HS-5 (cell line): ENCODE measurements around the gene PHF13.
"Not testable (repeated sequence)": the region's sequence is repeated elsewhere in the genome, so short reads cannot be mapped to it uniquely, and the experiment has no call there.

Experiments
- DNase-seq: peaks from one replicate; pipeline ENCODE4 v3.0.0-alpha.2; 2012; ENCODE audit warnings: low read depth

Gene PHF13

DNA sequence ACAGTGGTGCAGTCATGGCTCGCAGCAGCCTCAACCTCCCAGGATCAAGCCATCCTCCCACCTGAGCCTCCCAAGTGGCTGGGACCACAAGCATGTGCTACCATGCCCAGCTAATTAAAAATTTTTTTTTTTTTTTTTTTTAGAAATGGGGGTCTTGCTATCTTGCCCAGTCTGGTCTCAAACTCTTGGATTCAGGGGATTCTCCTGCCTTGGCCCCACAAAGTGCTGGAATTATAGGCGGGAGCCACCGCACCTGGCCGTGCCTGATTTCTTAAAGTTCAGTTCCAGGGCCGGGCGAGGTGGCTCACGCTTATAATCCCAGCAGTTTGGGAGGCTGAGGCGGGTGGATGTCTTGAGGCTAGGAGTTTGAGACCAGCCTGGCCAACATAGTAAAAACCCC, 17.5 kb downstream of the PHF13 start:
- no peak for DNase-seq

DNA sequence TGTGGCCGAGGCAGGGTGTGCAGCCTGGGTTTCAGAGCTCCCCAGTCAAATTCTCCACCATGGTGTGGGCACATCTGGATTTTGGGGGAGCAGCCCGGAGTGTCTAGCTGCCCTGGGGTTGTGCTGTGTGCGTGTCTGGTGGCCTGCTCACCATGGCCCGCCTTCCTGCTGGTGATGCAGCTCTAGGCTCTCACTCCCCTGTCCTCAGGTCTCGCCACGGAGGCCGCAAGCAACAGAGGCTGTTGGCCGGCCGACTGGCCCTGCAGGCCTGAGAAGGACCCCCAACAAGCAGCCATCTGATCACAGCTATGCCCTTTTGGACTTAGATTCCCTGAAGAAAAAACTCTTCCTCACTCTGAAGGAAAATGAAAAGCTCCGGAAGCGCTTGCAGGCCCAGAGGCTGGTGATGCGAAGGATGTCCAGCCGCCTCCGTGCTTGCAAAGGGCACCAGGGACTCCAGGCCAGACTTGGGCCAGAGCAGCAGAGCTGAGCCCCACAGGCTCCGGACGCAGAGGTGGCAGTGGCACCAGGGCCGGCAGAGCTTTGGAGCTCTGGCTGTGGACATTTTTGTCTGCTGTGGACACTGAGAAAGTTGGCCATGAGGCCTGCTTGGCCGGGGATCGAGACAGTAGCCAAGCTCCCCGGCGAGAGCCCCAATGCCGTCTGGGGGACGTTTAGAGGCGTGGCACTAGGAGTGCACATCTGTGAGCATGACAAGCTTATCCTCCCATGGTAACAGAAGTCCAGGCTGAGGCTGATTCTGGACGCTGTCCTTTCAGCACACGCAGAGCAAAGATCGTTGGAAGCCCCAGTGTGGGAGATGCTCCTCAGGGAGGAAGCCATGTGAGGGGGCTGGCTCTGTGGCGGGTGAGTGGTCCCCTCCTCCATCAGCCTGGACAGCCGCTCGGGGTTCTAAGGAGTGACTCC, 19.3 kb downstream of the PHF13 start:
- no peak for DNase-seq

DNA sequence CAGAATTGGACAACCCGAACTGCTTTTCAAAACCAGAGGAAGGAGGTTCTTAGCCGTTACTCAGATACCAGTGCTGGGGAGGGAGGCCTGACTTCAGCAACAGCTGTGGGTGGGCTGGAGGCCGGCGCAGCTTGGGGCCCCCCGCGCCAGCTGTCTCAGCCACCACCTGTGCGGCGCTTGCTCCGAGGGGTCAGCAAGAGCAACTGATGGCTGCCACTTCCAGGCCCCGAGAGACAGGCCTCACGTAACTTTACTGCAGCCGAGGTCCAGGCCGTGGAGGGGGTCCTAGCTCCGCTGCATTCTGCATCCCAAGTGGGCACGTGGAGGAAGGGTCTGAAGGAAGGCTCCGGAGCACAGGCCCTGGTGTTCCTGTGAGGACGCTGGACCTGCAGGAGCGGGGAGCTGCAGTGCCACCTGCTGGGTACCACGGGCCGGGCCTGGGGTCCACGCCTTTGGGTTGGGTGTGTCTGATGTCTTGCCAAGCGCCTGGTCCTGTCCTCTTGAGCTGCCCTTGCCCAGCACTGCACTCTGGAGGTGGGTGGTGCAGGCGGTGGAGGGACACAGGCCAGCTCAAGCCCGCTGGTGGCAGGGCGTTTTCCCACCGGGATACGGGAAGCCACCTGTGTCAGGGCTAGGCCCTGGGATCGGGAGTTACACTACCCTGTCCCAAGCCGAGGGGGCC, 21.0 kb downstream of the PHF13 start:
- no peak for DNase-seq

DNA sequence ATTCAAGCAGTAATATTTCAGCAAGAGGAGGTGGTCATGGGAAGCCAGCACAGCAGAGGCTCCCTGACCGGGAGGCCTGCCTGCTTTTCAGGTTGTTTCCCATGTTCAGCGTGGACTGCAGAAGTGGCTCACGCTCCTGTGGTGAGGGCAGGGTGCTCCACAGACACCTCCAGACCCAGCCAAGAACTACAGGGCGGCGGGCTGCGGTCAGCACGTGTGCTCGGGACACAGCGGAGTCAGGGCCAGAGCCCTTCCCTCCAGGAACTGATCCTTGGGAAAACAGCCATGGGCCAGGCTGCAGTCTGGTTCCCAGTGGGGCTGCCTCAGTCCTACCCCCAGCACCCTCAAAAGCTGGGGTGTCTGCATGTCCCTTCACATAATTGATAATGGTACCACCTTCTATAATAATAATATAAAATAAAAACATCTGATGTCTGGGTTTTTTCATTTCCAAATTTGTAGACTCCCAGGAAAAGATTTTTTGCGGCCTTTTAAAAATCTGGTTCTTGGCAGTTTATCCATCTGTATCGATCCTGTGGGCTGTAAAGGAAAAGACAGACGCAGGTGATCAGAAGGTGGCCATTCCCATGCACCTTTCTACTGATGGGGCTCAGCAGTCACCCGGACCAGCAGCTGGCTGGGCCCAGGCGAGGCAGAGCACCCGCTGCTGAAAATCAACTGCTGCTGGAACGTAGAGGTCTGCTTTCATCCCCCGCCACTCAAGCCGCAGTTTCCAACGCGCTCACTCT, 21.8 kb downstream of the PHF13 start:
- DNase-seq = no peak

DNA sequence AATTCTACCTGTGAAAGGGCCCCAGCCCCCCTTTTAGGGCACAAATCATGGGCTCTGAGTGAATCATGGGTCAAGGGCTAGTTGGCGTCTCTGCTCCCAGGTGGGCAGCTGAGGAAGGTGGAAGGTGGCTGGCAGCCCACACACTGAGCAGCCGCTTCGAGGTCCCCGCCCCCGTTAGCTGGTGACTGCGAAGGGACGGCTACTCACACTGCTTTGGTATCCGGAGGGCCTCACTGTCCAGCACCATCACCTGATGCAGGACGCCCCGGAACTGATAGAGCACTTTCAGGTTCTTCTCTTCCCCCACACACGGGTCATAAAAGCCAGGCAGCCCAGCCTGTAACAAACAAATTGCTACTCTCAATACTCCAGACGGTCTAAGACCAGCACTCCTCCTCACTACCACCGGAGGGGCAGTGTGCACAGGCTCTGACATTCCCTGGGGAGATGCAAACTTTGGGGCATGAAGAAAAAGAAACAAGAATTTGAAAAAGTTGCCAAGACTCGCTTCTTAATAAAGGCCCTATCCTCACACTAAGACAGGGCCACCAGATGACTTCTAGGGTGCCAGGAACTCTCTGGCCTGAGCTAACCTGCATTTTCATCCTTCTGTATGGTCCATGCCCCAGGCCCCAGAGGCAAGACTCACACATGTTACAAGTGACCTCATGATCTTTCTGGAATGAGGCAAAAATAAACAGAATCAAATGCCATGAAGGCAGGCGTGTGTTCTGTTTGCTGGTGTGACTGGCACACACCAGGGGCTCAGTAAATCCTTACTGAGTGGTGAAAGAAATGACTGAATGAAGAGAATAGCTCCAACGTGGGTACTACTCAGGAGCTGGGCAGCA, 22.6 kb downstream of the PHF13 start:
- no peak for DNase-seq

DNA sequence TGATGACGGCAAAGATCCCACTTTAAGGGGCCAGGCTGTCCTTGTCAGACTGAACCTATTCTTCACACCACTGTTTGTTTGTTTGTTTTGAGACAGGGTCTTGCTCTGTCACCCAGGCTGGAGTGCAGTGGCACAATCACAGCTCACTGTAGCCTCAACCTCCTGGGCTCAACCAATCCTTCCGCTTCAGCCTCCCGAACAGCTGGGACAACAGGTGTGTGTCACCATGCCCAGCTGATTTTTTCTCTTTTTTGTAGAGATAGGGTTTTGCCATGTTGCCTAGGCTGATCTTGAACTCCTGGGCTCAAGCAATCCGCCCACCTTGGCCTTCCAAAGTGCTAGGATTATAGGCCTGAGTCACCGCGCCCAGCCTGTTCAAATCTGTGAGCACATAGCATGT, 23.2 kb downstream of the PHF13 start:
- DNase-seq = not testable (repeated sequence)

DNA sequence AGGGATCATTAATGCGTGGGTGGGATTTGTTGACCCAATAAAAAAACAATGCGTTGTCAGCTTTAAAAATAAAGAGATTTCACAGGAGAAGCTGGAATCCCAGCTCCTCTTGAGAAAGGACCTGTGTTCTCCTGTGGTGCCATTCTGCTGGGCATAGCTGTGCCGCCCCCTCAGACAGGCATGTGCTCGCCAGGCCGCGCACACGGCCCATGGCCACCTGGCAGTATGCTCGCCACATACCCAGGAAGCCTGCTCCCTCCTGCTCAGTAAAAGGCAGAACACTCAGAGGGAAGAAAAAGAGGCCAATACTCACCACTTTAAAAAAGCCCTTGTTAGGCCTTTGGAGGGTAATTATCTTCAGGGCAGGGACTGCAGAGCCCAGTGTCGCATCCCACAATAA, 24.2 kb downstream of the PHF13 start:
- DNase-seq = no peak

DNA sequence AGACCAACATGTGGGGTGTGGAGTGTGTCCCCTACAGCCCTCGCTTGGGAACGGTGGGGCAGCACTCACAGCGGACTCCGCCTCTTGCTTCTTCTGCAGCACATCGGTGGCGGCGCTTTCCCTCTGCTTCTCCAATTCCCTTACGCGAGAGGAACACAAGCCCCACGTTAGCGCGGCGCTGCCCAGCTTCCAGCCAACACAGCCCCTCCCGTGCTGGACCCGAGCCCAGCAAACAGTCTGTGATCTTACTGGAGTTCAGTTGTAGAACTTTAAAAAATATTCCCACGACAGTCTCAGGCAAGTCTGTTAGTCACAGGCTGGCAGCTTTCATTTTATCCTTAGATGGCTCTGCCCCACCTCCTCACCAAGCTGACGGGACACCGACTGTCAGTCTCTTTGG, 24.7 kb downstream of the PHF13 start:
- DNase-seq = no peak

DNA sequence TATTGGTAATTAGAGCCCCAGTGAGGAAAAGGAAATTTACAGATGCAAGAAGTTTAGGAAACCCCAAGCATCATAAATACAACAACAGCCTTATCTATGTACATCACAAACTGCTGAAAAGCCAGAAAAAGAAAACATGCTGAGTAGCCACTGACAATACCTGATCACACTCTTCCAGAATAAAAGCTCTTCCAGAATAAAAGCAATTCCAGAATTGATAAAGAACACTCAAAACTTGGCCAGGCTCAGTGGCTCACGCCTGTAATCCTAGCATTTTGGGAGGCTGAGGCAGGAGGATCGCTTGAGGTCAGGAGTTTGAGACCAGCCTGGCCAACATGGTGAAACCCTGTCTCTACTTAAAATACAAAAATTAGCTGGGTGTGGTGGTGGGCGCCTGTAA, 27.3 kb downstream of the PHF13 start:
- DNase-seq = not testable (repeated sequence)

DNA sequence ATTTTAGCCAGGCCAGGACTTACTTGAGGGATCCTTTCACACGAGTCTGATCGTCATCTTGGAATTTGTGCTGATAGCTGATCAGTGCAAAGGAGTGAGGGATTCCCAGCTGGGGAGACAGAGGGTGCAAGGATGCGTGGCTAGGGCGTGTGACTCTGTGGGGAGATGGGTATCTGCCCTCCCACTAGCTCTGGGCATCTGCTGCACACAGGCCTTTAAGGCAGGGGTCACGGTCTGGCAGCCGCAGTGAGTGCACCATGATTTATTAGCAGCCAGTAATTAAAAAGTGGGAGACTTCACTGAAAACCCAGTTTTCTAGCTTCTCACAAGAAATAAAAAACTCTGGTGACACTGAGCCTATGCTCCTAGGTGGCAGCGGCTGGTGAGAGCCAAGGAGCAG, 31.5 kb downstream of the PHF13 start:
- DNase-seq = no peak

DNA sequence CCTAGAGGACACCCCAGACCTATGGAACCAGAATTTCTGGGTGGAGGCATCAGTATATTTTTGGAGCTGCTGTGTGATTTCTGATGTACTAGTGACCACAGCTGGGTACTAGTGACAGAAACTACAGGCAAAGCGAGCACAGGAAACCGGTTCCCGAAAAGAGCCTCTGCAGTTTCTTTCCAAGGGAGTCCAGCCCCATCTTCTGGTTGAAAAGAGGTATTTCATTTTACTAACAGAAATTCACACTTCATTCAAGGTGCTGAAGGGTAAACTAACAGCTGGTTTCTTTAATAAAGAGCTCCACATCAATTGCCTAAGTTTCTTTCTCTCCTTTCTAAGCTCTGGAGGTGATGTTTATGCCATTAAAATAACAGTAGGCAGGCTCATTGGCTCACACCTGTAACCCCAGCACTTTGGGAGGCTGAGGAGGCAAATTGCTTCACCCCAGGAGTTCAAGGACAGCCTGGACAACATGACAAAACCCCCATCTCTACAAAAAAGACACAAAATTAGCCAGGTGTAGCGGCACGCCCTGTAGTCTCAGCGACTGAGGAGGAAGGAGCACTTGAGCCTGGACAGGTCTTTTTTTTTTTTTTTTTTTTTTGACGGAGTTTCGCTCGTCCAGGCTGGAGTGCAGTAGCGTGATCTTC, 33.1 kb downstream of the PHF13 start:
- DNase-seq = no peak

DNA sequence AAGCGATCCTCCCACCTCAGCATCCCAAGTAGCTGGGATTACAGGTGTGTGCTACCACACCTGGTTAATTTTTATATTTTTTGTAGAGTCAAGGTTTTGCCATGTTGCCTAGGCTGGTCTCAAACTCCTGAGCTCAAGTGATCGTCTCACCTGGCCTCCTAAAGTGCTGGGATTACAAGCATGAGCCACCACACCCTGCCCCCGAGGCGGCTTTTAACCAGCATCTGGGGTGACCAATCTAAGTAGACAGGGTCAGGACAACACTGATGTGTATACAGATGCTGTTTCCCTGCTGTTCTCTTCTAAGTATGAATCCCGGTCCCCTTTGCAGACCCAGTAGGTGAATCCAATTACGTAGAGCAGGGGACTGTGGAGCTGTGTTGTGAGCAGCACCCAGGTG, 35.0 kb downstream of the PHF13 start:
- DNase-seq = no peak

DNA sequence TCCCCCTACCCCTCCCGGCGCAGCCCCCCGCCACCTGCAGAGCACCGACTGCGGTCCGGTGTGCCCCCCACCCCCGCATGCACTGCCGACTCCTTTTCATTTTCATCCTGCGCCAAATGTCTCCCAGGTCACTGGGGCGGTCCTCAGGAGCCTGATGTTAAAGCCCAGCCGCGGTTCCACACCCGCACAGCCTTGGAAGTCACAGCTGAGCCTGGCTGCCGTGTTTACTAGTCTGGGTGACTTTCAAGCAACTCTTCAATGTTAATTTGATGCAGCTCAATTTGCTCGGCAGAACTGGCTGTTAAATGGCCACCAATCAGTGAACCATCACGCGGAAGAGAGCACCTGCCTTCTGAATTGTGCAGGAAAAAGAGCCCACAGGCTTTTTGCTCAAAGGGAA, 38.4 kb downstream of the PHF13 start:
- DNase-seq = no peak

DNA sequence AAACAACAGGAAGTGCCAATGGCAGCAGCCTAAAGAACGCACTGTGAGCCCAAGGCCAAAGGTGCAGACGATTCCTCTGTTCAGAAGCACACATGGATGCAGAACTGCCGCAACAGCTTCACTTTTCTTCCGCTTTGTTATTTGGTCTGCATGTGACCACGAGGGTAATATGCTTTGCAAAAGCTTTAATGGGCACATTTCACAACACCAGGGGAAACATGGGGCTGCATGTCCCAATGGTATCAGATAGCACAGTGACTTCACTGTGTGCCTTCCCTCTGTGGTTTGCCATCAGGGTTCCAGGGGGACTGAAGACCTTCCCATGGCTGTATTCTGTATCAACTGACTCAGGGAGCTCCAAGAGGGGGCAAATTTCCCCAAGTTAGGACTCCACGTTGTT, 39.5 kb downstream of the PHF13 start:
- DNase-seq = no peak

DNA sequence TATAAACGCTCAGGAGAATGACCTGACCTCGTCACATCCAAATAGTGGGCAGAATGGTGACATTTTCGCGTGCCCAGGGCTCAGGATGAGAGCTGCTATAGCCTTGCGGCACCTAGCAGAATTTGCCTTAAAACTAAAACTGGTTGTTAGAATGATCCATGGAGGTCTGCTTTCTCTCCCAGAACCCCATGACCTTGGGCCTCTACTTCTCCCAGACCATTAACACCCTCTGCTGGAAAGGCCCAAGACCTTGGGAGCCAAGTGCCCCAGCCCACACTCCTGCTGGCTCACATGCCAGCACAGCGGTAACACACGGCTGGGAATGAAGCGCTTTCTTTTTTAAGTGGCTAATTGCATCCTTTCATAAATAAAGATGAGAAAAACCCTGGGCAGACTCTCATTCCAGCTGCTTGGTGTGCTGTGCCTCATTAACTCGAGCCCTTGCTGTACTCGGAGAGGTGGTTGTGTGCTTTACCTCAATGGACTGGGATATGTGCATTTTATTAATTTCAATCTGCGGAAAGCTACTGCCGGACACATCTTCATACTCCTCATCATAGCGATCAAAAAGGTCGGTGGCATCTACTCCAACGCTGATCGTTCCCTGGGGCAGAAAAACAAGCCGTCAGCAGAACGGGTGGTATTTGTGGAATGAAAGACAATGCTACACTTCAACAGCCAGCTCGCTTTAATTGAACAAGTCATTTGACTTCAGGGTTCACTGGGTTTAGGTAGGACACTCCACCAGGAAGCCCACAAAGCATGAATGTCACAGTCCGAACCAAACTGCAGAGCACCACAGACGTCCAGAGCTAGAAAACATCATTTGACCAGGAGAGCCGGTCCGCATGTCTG, 40.1 kb downstream of the PHF13 start:
- no peak for DNase-seq

DNA sequence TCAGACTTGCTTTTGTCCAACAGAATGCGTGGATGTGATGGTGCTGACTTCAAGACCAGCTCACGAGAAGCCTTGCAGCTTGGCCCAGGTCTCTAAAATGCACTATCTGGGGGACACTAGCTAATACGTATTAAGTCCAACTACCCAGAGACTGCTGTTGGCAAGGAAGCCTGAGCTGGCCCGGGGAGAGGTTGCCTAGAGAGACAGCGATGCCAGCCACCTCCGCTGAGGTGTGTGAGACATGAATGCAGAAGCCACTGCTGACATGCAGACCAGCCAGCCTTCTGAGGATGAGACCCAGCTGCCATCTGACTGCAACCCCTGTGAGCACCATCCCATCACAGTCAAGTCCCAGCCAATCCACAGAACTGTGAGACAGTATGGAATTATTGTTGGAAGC, 43.6 kb downstream of the PHF13 start:
- no peak for DNase-seq

DNA sequence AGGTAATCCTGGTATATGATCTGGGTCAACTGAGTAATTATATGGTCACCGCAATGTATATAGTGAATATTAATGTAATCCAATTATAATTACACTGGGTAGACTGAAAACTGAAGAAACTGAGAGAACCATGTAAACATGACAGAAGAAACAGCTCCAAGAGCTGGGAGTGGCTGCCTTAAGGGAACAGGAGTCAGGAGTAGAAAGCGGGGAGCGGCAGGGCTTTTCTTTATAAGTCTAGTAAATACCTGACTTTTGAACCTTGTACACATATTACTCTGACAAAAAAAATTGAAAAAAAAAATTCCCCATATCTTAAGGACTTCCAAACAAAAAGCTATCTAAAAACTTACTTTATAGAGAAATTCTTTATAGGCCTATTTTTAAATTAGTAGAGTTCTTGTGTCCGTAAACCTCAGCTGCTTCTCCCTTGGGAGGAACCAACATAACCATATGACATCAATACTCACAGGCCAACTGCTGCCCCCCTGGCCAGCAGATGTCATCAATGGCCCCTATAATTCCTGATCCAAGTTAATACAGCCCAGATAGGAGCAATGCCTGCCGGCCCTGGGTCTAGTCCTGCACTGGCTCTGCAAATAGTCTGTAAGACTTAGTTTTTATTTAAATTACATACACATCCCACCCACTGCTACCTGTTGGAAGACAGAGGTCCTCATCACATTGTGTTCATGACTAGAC, 45.0 kb downstream of the PHF13 start:
- DNase-seq = no peak

DNA sequence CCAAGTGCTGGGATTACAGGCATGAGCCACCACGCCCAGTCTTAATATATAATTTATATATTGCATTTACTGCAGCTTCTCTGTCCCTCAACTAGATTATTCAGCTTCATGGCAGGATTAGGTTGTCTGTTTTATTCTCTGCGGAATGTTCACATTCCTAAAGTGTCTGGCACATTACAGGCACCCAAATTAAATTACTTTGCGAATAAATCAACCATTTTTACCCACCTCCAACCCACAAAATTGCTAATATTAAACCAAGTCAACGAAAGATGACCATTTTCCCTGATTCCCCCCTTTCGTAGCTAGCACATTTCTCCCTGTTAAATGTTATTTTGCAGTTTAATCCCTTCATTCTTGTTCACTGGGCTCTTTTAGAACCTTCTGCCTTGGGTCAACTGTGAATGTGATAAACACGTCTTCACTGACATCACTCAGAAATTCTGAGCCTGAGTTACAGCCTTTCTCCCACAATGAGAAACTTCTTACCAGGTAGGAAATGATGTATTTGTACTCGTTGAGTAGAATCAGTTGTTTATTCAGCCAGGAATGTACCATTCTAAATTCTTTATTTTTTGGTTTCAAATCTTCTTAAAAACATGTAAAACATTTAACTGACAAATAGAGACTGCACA, 47.0 kb downstream of the PHF13 start:
- DNase-seq = no peak

DNA sequence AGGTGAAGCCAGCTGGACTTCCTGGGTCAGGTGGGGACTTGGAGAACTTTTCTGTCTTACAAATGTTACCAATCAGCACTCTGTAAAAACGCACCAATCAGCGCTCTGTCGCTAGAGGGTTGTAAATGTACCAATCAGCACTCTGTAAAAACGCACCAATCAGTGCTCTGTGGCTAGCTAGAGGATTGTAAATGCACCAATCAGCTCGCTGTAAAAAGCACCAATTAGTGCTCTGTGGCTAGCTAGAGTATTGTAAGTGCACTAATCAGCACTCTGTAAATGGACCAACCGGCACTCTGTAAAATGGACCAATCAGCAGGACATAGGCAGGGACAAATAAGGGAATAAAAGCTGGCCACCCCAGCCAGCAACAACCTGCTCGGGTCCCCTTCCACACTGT, 48.9 kb downstream of the PHF13 start:
- DNase-seq = not testable (repeated sequence)
